ENCODE data around the gene ZBP1.

ZBP1 gene

GRCh38 chr20:57620274-57620990 lies at the start of gene ZBP1:
Gene ZBP1, minus strand, starts transcription at chr20:57620426. Its CDS starts 131 bp downstream, at chr20:57620295.
- peak; percentile 37 to 50 for DNase-seq

- no peak for DNase-seq
Observed at GRCh38 chr20:57669632-57670031, 49.4 kb upstream of the ZBP1 start.

- DNase-seq, result no peak
Observed at GRCh38 chr20:57667924-57668782, 47.9 kb upstream of the ZBP1 start.

GRCh38 chr20:57667388-57667787 lies 47.2 kb upstream of the ZBP1 start:
- DNase-seq, result no peak

- DNase-seq, result no peak
Observed at GRCh38 chr20:57666834-57667157, 46.6 kb upstream of the ZBP1 start.

GRCh38 chr20:57666106-57666833 lies 46.0 kb upstream of the ZBP1 start:
- no peak for DNase-seq

- DNase-seq, result no peak
Observed at GRCh38 chr20:57665589-57665971, 45.4 kb upstream of the ZBP1 start.

- DNase-seq, result no peak
Observed at GRCh38 chr20:57664924-57665588, 44.8 kb upstream of the ZBP1 start.

GRCh38 chr20:57664476-57664875 lies 44.2 kb upstream of the ZBP1 start:
- DNase-seq, result no peak

- DNase-seq, result no peak
Observed at GRCh38 chr20:57663681-57664451, 43.6 kb upstream of the ZBP1 start.

GRCh38 chr20:57663241-57663640 lies 43.0 kb upstream of the ZBP1 start:
- no peak for DNase-seq

GRCh38 chr20:57662456-57663240 lies 42.4 kb upstream of the ZBP1 start:
- DNase-seq, result no peak

- no peak for DNase-seq
Observed at GRCh38 chr20:57661746-57662455, 41.7 kb upstream of the ZBP1 start.

- no peak for DNase-seq
Observed at GRCh38 chr20:57660922-57661745, 40.9 kb upstream of the ZBP1 start.

- DNase-seq, result no peak
Observed at GRCh38 chr20:57660181-57660921, 40.1 kb upstream of the ZBP1 start.

- no peak for DNase-seq
Observed at GRCh38 chr20:57659517-57660180, 39.4 kb upstream of the ZBP1 start.

- no peak for DNase-seq
Observed at GRCh38 chr20:57658833-57659516, 38.7 kb upstream of the ZBP1 start.

- DNase-seq, result no peak
Observed at GRCh38 chr20:57658447-57658832, 38.2 kb upstream of the ZBP1 start.
